K562 (cell line): ENCODE data around the gene TAF10. TPM values are rescaled to one million over a fixed set of nuclear protein-coding genes. Genes with fewer than 3 reads are reported as not detected.
A peak's percentile ranks its signal among the peaks of the same experiment; 100 is the strongest.

Experiments
- CXXC5 ChIP-seq: fragments of 250-450 bp; sonication (Bioruptor Pico); IDR thresholded peaks from 2 replicates; pipeline ENCODE4 v1.8.0; 2022; ENCODE audit warnings: inconsistent platforms, mild to moderate bottlenecking, moderate library complexity
- ESRRA ChIP-seq: fragments of 450-650 bp; IDR thresholded peaks from 2 replicates; pipeline ENCODE4 v1.6.1; 2014; ENCODE audit warnings: low read depth, mild to moderate bottlenecking, moderate library complexity, borderline replicate concordance
- HCFC1 ChIP-seq: IDR thresholded peaks from 2 replicates; pipeline ENCODE4 v1.6.1; 2012; ENCODE audit warnings: low read depth, low read length, improper control_type of control experiment
- KAT2B ChIP-seq: IDR thresholded peaks from one replicate; pipeline ENCODE4 v1.6.1; 2012; ENCODE audit warnings: low read depth, mild to moderate bottlenecking, control low read depth, inconsistent platforms, low read length, moderate library complexity
- KDM2B ChIP-seq: fragments of 250-450 bp; sonication (Bioruptor Pico); IDR thresholded peaks from 2 replicates; pipeline ENCODE4 v1.8.0; 2021; ENCODE audit warnings: mild to moderate bottlenecking, moderate library complexity
- LARP7 ChIP-seq: fragments of 450-650 bp; IDR thresholded peaks from 2 replicates; pipeline ENCODE4 v1.6.1; 2016
- NFATC3 ChIP-seq: fragments of 450-650 bp; IDR thresholded peaks from 2 replicates; pipeline ENCODE4 v1.6.1; 2017; ENCODE audit warnings: mild to moderate bottlenecking
- PHB2 ChIP-seq: fragments of 450-650 bp; IDR thresholded peaks from 2 replicates; pipeline ENCODE4 v1.6.1; 2017; ENCODE audit warnings: low read depth
- POLR2A ChIP-seq: fragments of 450-650 bp; conservative IDR thresholded peaks from 2 replicates; pipeline ENCODE4 v1.6.1; 2016
- POLR2AphosphoS5 ChIP-seq: IDR thresholded peaks from 2 replicates; pipeline ENCODE4 v1.6.1; 2011; ENCODE audit warnings: mild to moderate bottlenecking, low read depth, low read length, moderate library complexity; ENCODE audit not compliant: control insufficient read depth, insufficient read depth
- RBM14 ChIP-seq: fragments of 200-400 bp; formaldehyde crosslinking; IDR thresholded peaks from 2 replicates; pipeline ENCODE4 v1.6.1; 2018; ENCODE audit warnings: low read depth, mild to moderate bottlenecking, low read length, moderate library complexity, borderline replicate concordance; ENCODE audit not compliant: insufficient read depth
- SMC3 ChIP-seq: conservative IDR thresholded peaks from 2 replicates; pipeline ENCODE4 v1.6.1; 2011; ENCODE audit warnings: low read depth, low read length, improper control_type of control experiment; ENCODE audit not compliant: insufficient read depth
- SOX6 ChIP-seq: fragments of 450-650 bp; IDR thresholded peaks from 2 replicates; pipeline ENCODE4 v1.6.1; 2014; ENCODE audit warnings: mild to moderate bottlenecking
- UBTF ChIP-seq, 2 experiments: IDR thresholded peaks; 2 replicates each; pipeline ENCODE4 v1.6.1; 2012; ENCODE audit warnings: improper control_type of control experiment in 2 of 2, low read depth in 2 of 2, low read length in 2 of 2, borderline replicate concordance in 1 of 2
- ZBTB26 ChIP-seq: fragments of 450-650 bp; formaldehyde crosslinking; IDR thresholded peaks from 2 replicates; pipeline ENCODE4 v1.4.0; 2022; ENCODE audit warnings: missing genetic modification characterization
- ZNF512 ChIP-seq: IDR thresholded peaks from 2 replicates; pipeline ENCODE4 v1.6.1; 2016; ENCODE audit warnings: missing genetic modification characterization, missing compliant biosample characterization
- ZNF695 ChIP-seq: fragments of 450-650 bp; formaldehyde crosslinking; IDR thresholded peaks from 2 replicates; pipeline ENCODE4 v1.4.0; 2020; ENCODE audit warnings: mild to moderate bottlenecking, moderate library complexity
- polyA plus RNA-seq, 8 experiments: library from polyadenylated mRNA; depleted of rRNA in 4 of 8; stranded (reverse) in 5 of 8; unstranded in 3 of 8; fragments of >200 nt; fragmentation: Nextera tagmentation in 2 of 8; fragmentation: Illumina TruSeq in 1 of 8; extraction: Ambion mirVana in 2 of 8; extraction: Trizol in 1 of 8; gene quantifications; 2 replicates each; pipeline versions ENCODE4 v1.2.1 to v1.2.3, GENCODE V29; 2011 to 2014; ENCODE audit warnings: inconsistent platforms in 1 of 8, missing spikeins in 1 of 8
- total RNA-seq, 7 experiments: library from RNA; depleted of rRNA in 6 of 7; stranded (reverse); fragments of >200 nt in 6 of 7; fragmentation: Illumina TruSeq in 2 of 7; extraction: Trizol in 2 of 7; gene quantifications; 2 replicates each; pipeline versions ENCODE4 v1.2.1 to v1.2.3, GENCODE V29; 2011 to 2021; ENCODE audit warnings: low replicate concordance in 1 of 7
- TF ChIP-seq, protein P1 (sequence below): fragments of 250-450 bp; sonication (Bioruptor Pico); IDR thresholded peaks from 2 replicates; pipeline ENCODE4 v1.5.0; 2021
- TF ChIP-seq, protein P2 (sequence below): sonication (generic); formaldehyde crosslinking; IDR thresholded peaks from 2 replicates; pipeline ENCODE4 v1.8.1; 2023; ENCODE audit warnings: mild to moderate bottlenecking, missing genetic modification reagents, moderate library complexity
- TF ChIP-seq, protein P3 (sequence below): sonication (generic); formaldehyde crosslinking; IDR thresholded peaks from 2 replicates; pipeline ENCODE4 v1.5.0; 2020; ENCODE audit warnings: missing genetic modification reagents

The TAF10 gene
- total and polyA plus RNA-seq, 9 of the 15 experiments (the other 6 are each of a cell fraction or from before 2014, with no cell fraction given): 19.5 to 197 (median 121) TPM

DNA sequence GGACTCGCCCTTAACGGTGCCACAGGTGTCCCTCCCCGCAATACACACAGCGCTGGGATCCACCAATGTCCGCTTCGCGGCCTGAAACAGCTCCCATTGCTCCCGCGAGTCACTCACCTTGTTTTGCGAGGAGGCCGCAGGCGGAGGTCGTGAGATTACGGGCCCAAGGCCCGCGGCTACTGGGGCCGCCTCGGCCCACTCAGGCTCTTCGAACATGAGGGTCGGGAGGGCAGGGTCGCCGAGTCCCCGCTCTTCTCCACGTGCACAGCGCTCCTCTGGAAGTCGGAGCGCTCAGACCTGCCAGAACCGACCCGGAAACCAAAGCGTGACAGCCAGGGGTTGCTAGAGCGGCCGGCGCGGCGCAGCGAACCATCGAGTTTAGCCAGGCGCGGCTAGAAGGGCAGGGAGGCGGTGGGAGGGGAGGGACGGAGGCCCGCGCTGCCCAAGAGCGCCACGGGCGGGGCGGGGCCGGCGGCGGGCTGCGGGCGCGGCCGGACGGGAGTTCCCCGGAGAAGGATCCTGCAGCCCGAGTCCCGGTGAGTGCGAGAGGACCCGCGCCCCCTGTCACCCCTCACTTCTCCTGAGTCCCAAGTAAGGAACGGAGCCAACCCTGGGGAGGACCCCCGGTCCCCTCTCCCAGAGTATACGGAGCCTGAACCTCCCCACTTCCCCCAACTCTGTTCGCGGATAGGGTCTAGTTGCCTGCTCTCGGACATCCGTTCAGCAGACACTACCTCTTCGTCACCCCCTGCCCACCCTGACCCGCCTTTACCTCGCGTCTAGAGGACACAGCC, 8.5 kb downstream of the TAF10 start, which contains the start of the genes ILK and RRP8 (continued):
- TF ChIP-seq ZBTB26 (0 out of 2 replicates have a peak, but pooled peaks have one; percentile 64), ESRRA (peak; percentile 81; the same call in 1 of the 2 replicates), PHB2 (no peak), UBTF (IDR thresholded peaks at IDR 0.05; ENCODE audit: borderline replicate concordance in 1 of 2, low read depth in 2 of 2, low read length in 2 of 2) (peak; percentile 49 to 80), LARP7 (0 out of 2 replicates have a peak, but pooled peaks have one; percentile 43), SMC3 (no peak), POLR2A (peak; percentile 84), POLR2AphosphoS5 (peak; percentile 77), KDM2B (peak; percentile 85; the same call in 1 of the 2 replicates), SOX6 (peak; percentile 47), ZNF512 (no peak), KAT2B (no peak), CXXC5 (CRISPR knock-in tag) (peak; percentile 91), RBM14 (no peak), NFATC3 (no peak), ZNF695 (CRISPR knock-in tag) (no peak), HCFC1 (peak; percentile 78)
- TF ChIP-seq, protein P1, sequence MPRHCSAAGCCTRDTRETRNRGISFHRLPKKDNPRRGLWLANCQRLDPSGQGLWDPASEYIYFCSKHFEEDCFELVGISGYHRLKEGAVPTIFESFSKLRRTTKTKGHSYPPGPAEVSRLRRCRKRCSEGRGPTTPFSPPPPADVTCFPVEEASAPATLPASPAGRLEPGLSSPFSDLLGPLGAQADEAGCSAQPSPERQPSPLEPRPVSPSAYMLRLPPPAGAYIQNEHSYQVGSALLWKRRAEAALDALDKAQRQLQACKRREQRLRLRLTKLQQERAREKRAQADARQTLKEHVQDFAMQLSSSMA (CRISPR knock-in tag): no peak
- TF ChIP-seq, protein P2, sequence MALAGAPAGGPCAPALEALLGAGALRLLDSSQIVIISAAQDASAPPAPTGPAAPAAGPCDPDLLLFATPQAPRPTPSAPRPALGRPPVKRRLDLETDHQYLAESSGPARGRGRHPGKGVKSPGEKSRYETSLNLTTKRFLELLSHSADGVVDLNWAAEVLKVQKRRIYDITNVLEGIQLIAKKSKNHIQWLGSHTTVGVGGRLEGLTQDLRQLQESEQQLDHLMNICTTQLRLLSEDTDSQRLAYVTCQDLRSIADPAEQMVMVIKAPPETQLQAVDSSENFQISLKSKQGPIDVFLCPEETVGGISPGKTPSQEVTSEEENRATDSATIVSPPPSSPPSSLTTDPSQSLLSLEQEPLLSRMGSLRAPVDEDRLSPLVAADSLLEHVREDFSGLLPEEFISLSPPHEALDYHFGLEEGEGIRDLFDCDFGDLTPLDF (CRISPR knock-in tag): no peak; the same call in 1 of the 2 replicates
- TF ChIP-seq, protein P3, sequence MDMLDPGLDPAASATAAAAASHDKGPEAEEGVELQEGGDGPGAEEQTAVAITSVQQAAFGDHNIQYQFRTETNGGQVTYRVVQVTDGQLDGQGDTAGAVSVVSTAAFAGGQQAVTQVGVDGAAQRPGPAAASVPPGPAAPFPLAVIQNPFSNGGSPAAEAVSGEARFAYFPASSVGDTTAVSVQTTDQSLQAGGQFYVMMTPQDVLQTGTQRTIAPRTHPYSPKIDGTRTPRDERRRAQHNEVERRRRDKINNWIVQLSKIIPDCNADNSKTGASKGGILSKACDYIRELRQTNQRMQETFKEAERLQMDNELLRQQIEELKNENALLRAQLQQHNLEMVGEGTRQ (CRISPR knock-in tag): no peak; the same call in 1 of the 2 replicates
